Measurements from ENCODE around the gene GABPB2. TPM values are rescaled to one million over a fixed set of nuclear protein-coding genes. Genes with fewer than 3 reads are reported as not detected.

GABPB2 gene
- total RNA-seq, 1 experiment from 2014 or later, result 8.1 TPM

DNA sequence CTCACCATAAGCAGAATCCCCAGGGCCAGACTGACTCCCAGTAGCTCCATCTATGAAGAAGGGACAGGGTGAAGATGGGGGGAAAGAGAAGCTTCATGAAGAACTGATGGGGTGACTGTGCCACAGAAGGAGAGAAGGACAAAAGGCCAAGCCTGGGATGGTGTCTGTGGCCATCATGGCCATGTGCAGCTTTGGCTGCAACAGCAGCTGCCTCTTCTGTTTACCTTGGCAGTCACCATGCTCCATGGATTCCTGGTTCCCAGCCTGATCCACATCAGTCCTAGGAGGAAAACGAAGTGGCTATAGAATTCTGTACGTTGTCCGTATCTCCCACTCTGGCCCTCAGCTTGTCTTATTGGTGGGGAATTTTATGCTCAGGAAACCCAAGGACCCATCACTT lies 63.8 kb downstream of the GABPB2 start:
- POLR2A ChIA-PET, result no interaction called here
- TF ChIP-seq SIN3A (IDR thresholded peaks at IDR 0.05; ENCODE audit: borderline replicate concordance, insufficient read depth, low read depth, low read length) (no peak), TCF7L2 (IDR thresholded peaks at IDR 0.05; ENCODE audit: low read depth, low read length) (no peak), POLR2AphosphoS5 (IDR thresholded peaks at IDR 0.05; ENCODE audit: low read depth, low read length) (no peak)
- TF ChIP-seq, protein P1, sequence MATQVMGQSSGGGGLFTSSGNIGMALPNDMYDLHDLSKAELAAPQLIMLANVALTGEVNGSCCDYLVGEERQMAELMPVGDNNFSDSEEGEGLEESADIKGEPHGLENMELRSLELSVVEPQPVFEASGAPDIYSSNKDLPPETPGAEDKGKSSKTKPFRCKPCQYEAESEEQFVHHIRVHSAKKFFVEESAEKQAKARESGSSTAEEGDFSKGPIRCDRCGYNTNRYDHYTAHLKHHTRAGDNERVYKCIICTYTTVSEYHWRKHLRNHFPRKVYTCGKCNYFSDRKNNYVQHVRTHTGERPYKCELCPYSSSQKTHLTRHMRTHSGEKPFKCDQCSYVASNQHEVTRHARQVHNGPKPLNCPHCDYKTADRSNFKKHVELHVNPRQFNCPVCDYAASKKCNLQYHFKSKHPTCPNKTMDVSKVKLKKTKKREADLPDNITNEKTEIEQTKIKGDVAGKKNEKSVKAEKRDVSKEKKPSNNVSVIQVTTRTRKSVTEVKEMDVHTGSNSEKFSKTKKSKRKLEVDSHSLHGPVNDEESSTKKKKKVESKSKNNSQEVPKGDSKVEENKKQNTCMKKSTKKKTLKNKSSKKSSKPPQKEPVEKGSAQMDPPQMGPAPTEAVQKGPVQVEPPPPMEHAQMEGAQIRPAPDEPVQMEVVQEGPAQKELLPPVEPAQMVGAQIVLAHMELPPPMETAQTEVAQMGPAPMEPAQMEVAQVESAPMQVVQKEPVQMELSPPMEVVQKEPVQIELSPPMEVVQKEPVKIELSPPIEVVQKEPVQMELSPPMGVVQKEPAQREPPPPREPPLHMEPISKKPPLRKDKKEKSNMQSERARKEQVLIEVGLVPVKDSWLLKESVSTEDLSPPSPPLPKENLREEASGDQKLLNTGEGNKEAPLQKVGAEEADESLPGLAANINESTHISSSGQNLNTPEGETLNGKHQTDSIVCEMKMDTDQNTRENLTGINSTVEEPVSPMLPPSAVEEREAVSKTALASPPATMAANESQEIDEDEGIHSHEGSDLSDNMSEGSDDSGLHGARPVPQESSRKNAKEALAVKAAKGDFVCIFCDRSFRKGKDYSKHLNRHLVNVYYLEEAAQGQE (IDR thresholded peaks at IDR 0.05; ENCODE audit: insufficient read depth in 1 of 2, low read depth in 2 of 2, low read length in 1 of 2), result no peak
- TF ChIP-seq, protein P2, sequence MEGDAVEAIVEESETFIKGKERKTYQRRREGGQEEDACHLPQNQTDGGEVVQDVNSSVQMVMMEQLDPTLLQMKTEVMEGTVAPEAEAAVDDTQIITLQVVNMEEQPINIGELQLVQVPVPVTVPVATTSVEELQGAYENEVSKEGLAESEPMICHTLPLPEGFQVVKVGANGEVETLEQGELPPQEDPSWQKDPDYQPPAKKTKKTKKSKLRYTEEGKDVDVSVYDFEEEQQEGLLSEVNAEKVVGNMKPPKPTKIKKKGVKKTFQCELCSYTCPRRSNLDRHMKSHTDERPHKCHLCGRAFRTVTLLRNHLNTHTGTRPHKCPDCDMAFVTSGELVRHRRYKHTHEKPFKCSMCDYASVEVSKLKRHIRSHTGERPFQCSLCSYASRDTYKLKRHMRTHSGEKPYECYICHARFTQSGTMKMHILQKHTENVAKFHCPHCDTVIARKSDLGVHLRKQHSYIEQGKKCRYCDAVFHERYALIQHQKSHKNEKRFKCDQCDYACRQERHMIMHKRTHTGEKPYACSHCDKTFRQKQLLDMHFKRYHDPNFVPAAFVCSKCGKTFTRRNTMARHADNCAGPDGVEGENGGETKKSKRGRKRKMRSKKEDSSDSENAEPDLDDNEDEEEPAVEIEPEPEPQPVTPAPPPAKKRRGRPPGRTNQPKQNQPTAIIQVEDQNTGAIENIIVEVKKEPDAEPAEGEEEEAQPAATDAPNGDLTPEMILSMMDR (IDR thresholded peaks at IDR 0.05), result no peak
- Histone ChIP-seq H3K27me3 (ENCODE audit: control insufficient read depth, insufficient read depth, low read length) (no peaks in the 10 kb centered on the region), H3K4me1 (ENCODE audit: control insufficient read depth, insufficient read depth, low read length) (no peaks in the 10 kb centered on the region), H3K27ac (ENCODE audit: low read length) (no peak overlapping the region), H3K4me3 (ENCODE audit: low read depth in 2 of 2, low read length in 2 of 2) (no peak overlapping the region), H3K36me3 (ENCODE audit: control insufficient read depth, insufficient read depth, low read length) (no peaks in the 10 kb centered on the region), H3K9me3 (ENCODE audit: control insufficient read depth, insufficient read depth, low read depth, low read length) (no peaks in the 10 kb centered on the region)
- in situ Hi-C loops (cut with HindIII; ENCODE audit: low pct_unique_long_range_greater_than_20kb, low sequenced_read_pairs), result loop anchor here (5.0 kb wide), 1 partner anchor 37 kb away; no protein-coding TSS in a partner anchor
- intact Hi-C loops (cut with micrococcal nuclease; ENCODE audit: unreplicated experiment), result no loop called here
- ATAC-seq, result peak; percentile 13; the same call in 1 of the 2 replicates
- no peak for DNase-seq (ENCODE audit: low read depth, low spot score)
- no TSS peak for BruUV-seq (replicated peaks)
- CTCF ChIA-PET, result no interaction called here

GRCh38 chr1:151134991-151135390 lies 64.4 kb downstream of the GABPB2 start:
- Histone ChIP-seq H3K36me3 (ENCODE audit: control insufficient read depth, insufficient read depth, low read length) (no peaks in the 10 kb centered on the region), H3K27me3 (ENCODE audit: control insufficient read depth, insufficient read depth, low read length) (no peaks in the 10 kb centered on the region), H3K4me3 (ENCODE audit: low read depth in 2 of 2, low read length in 2 of 2) (no peak overlapping the region), H3K4me1 (ENCODE audit: control insufficient read depth, insufficient read depth, low read length) (no peaks in the 10 kb centered on the region), H3K27ac (ENCODE audit: low read length) (no peak overlapping the region), H3K9me3 (ENCODE audit: control insufficient read depth, insufficient read depth, low read depth, low read length) (no peaks in the 10 kb centered on the region)
- ATAC-seq (0 out of 2 replicates have a peak, but pooled peaks have one; percentile 8), DNase-seq (ENCODE audit: low read depth, low spot score) (no peak)
- no TSS peak for BruUV-seq (replicated peaks)
- intact Hi-C loops (cut with micrococcal nuclease; ENCODE audit: unreplicated experiment), result no loop called here
- no peak for TF ChIP-seq TCF7L2 (IDR thresholded peaks at IDR 0.05; ENCODE audit: low read depth, low read length)
- TF ChIP-seq SIN3A (IDR thresholded peaks at IDR 0.05; ENCODE audit: borderline replicate concordance, insufficient read depth, low read depth, low read length), result no peak
- TF ChIP-seq, protein P1 (IDR thresholded peaks at IDR 0.05; ENCODE audit: insufficient read depth in 1 of 2, low read depth in 2 of 2, low read length in 1 of 2), result no peak
- no peak for TF ChIP-seq POLR2AphosphoS5 (IDR thresholded peaks at IDR 0.05; ENCODE audit: low read depth, low read length)
- TF ChIP-seq, protein P2 (IDR thresholded peaks at IDR 0.05), result no peak
- in situ Hi-C loops (cut with HindIII; ENCODE audit: low pct_unique_long_range_greater_than_20kb, low sequenced_read_pairs), result loop anchor here (5.0 kb wide), 1 partner anchor 38 kb away; no protein-coding TSS in a partner anchor
- CTCF ChIA-PET, result no interaction called here
- POLR2A ChIA-PET, result no interaction called here

Data from Panc1 (cell line).